Stimulated activated CD4-positive, alpha-beta T cell treated with anti-CD3 and anti-CD28 coated beads, Interleukin-15, amount 100 ng/mL, for 24 hours (primary cell): ENCODE measurements around the gene C17orf75.

Experiments used
- DNase-seq: peaks from one replicate; pipeline ENCODE4 v3.0.0-alpha.2; 2020

Gene C17orf75

GRCh38 chr17:32302860-32303649, 38.9 kb downstream of the C17orf75 start:
- no peak for DNase-seq

DNA sequence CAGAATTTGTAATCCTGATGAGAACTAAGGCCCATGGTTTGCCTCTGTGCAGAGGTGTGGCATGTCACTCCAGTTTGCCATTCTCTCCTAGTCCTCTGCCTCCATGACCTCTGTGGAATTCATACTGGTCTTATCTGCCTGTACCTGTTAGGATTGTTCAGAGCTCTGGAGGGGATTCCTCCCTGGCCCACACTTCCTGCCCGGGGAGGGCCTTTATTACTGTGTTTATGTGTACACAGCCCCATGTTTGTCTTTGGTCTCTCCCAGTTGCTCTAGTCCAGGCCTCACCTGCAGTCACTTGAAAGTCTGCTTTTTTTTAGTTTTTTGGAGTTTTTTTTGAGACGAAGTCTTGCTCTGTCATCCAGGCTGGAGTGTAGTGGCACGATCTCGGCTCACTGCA, 39.9 kb downstream of the C17orf75 start:
- DNase-seq, result no peak

DNA sequence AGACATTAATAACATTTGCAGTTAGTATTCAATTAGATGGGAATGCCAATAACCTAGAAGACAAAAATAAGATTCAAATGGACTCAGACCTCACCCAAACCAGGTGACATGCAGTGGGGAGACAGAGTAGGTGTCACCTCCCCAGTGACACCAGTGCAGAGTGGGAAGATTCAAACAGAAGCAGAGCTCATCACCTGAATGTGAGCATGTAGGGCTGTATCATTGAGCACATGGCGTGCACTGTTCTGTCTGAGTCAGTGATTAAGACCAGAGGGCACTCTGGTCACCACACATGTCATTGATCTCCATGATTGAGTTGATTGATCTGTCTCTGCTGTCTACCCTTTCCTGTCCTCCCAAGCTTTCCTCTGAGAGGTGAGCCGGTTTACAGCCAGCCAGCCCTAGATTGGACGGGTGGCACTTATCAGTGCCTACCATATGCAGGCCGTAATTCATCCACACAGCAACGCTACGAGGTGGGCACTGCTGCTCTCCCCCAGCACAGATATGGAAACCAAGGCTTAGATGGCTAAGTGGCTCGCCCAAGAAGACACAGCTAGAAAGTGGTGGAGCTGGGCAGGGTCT, 42.3 kb downstream of the C17orf75 start:
- DNase-seq, result no peak

- DNase-seq, result no peak
These were observed 43.0 kb downstream of the C17orf75 start for GRCh38 chr17:32298721-32299579.

DNA sequence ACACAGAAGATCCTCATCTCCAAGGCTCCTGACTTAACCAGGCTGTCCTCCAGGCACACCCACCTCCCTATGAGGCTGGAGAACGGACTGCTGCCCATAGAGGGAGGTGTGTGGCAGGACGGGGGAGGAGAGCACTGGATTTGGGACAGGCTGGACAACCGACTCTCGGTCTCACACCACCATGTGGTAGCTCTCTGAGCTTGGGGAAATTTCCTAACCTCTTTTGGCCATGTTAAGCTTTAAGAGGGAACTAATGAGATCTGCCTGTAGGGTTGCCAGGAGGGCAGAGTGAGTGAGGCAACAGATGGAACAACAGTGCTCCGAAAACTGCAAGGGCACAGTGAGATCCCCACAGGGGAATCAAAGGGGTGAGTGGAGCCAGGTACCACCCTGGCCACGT, 43.7 kb downstream of the C17orf75 start:
- no peak for DNase-seq

GRCh38 chr17:32297860-32298259, 44.1 kb downstream of the C17orf75 start:
- no peak for DNase-seq

GRCh38 chr17:32297424-32297823, 44.5 kb downstream of the C17orf75 start:
- DNase-seq, result no peak

GRCh38 chr17:32292094-32292493, 49.9 kb downstream of the C17orf75 start:
- no peak for DNase-seq

DNA sequence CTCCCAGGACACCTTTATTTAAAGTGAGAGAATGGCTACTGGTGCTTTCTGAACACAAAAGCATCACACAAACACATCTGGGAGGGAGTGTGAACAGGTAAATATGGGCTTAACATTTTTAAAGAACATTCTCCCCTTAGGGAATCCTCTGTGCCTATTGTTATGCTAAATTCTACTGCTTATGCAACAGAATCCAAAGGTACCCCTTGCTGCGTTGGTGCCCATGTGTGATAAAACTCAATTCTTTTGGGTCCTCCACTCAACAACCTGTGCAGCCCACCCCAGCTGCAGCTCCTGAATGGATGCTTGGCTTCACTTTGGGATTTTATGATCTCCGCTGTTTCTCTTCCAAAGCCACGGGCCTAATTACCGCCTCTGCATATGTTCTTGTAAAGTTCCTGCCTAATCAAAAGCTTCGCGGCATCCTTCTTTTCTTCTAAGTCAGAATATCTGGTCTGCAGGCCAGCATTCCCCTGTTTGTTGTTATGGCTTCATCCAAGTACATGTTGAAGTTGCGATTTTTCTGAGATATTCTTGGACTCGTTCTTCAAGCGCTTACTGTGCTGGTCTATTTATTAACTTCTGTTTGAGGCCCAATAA, 52.4 kb downstream of the C17orf75 start:
- no peak for DNase-seq

DNA sequence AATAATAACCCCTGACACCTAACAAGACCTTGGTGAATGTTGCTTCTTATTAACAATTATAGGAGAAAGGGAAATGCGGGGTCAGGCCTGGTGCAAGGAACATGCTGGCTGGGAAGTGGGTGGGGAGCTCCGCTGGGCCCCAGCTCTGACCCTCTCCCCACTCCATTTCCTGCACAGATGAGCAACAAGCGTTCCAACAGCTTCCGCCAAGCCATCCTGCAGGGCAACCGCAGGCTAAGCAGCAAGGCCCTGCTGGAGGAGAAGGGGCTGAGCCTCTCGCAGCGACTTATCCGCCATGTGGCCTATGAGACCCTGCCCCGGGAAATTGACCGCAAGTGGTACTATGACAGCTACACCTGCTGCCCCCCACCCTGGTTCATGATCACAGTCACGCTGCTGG, 53.4 kb downstream of the C17orf75 start:
- DNase-seq, result no peak

DNA sequence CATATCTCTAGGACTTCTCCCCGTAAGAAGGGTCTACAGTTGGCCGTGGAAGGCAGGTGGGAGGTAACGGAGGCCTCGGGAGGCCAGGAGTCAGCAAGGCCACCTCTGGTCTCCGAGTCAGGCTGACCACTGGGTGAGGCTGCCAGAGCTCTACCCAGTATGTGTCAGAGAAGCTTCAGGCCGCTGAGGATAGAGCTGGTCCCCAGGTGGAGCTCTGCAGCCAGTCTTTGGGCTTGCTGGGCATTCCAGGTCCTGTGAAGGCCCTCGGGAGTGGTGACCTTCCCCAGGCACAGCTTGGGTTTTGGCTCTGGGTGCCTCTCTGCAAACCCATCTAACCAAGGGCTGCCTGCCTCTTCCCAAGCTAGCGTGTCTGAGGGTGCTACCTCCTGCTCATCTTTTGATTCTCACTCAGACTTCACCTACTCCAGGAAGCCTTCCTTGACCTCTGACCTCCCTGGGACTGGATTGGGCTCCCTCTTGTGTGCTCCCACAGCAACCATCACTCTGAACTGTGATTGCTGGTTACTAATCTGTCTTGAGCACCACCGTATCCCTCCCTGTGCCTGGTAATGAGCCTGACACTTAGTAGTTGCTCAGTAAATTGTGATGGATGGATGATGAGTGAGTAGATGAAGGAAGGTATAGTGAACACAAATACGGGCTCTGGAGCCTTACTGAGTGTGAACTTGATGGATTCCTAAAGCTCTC, 54.0 kb downstream of the C17orf75 start:
- no peak for DNase-seq

GRCh38 chr17:32286518-32286900, 55.5 kb downstream of the C17orf75 start:
- no peak for DNase-seq

DNA sequence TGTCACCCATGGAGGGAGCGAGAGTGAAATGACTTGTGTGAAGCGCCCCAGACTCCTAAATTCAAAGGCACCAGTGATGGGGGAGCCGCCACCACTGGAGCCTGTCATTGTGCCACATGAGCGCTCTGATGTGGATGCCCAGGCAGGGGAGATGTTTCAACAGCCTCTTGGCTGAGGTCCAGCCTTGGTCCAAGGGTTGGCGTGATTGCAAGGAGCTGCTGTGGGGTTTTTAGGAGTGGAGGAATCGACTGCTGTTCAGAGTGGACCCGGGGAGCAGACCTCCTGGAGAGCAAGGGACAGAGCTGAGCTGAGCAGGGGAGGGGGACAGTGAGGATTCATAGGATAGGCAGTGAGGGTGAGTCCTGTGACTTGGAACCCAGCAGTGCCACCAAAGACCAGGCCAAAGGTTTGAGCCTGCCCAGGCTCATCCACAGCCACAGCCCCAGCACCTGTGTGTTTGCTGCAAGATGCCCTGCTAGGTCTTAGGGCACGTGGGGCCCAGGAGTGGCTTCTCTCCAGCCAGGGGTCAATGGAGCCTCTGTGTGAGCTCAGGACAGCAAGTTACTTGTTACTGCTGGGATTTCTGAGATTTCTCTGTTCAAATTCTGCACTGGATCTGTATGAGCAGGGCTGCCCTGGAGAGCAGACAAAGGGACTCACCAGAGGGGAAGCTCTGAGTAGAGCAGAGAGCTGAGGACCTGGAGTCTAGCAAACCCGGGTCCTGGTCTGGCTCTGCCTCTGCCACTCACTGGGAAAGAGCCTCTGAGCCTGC, 56.0 kb downstream of the C17orf75 start:
- DNase-seq, result no peak

DNA sequence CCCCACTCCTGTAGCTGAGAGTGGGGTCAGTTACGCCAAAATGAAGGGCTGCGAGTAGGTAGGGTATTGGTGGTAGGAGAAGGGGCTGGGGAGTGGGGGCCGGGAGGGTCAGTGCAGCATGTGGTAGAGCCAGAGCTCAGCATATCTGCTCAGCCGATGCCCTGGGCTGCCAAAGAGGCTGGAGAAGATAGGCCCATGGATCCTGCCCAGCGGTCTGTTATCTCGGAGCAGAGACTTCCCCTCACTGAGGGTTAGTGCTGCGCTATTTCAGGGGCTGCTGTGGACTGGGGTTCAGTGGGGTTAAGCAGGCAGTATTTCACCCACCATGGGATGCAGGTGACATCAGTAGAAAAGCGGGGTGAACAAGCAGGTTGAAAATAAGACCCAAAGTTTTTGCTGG, 56.7 kb downstream of the C17orf75 start:
- DNase-seq, result no peak

DNA sequence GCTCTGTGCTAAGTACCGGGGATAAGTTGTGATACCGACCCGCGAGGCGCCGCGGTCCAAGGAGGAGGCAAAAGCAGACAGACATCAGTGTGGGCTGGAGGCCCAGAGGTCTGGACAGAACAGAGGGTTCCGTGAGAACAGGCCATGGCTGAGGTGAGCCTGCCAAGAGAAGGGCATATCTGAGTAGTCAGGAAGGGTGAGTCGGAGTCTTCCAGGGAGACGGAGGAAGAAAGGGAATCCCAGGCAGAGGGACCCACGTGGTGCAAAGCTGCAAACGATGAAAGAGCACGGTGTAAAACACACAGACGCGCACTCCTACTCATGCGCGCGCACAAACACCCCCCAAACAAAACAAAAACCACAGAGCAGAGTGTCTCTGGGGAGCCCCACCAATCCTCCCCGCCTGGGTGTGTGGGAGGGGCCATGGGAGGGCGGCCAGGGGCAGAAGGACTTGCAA, 58.2 kb downstream of the C17orf75 start:
- no peak for DNase-seq

DNA sequence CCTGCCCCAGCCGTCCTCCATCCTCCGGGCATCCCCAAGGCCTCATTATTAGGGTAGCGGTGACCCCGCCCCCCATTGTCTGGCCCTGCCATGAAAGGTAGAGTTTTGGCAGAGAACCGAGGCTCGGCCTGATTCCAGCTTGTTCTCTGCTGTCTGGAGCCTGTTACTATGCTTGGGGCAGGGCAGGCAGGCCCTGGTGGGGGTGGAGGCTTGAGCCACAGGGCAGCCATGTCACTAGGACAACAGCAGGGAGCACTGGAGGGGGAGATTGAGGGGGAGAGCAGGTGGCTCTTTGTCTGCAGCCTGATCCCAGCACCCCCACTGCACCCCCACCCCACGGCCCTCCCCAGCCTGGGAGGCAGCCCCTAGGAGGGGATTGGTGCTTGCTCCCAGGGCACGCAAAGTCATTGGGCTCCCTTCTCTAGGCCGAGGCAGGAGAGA, 60.9 kb downstream of the C17orf75 start:
- no peak for DNase-seq

GRCh38 chr17:32279891-32280716, 61.9 kb downstream of the C17orf75 start:
- DNase-seq, result no peak

DNA sequence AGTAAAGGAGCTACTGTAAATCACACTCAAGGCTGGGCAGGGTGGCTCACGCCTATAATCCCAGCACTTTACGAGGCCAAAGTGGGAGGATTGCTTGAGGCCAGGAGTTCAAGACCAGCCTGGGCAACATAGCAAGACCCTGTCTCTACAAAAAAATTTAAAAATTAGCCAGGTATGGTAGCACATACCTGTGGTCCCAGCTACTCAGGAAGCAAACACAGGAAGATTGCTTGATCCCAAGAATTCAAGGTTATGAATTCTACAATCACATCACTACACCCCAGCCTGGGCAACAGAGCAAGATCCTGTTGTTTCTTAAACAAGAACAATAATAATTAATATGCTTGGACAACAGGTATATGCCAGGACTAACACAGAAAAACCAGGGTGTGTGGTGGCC, 63.2 kb downstream of the C17orf75 start:
- no peak for DNase-seq
